ENCODE data around the gene USP47.

The USP47 gene

GRCh38 chr11:11909727-11910126, 68.0 kb downstream of the USP47 start:
- FAIRE-seq = no peak
- DNase-seq (ENCODE audit: insufficient read length, low spot score) = no peak
- TF ChIP-seq, protein P1, sequence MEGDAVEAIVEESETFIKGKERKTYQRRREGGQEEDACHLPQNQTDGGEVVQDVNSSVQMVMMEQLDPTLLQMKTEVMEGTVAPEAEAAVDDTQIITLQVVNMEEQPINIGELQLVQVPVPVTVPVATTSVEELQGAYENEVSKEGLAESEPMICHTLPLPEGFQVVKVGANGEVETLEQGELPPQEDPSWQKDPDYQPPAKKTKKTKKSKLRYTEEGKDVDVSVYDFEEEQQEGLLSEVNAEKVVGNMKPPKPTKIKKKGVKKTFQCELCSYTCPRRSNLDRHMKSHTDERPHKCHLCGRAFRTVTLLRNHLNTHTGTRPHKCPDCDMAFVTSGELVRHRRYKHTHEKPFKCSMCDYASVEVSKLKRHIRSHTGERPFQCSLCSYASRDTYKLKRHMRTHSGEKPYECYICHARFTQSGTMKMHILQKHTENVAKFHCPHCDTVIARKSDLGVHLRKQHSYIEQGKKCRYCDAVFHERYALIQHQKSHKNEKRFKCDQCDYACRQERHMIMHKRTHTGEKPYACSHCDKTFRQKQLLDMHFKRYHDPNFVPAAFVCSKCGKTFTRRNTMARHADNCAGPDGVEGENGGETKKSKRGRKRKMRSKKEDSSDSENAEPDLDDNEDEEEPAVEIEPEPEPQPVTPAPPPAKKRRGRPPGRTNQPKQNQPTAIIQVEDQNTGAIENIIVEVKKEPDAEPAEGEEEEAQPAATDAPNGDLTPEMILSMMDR (IDR thresholded peaks at IDR 0.05; ENCODE audit: insufficient read depth, missing control alignments) = no peak

- DNase-seq (ENCODE audit: insufficient read length, low spot score) (no peak), FAIRE-seq (no peak)
- TF ChIP-seq, protein P1 (IDR thresholded peaks at IDR 0.05; ENCODE audit: insufficient read depth, missing control alignments) = no peak
Measured at GRCh38 chr11:11910541-11910940, 68.8 kb downstream of the USP47 start.

- TF ChIP-seq, protein P1 (IDR thresholded peaks at IDR 0.05; ENCODE audit: insufficient read depth, missing control alignments) = no peak
- DNase-seq (ENCODE audit: insufficient read length, low spot score) = no peak
- FAIRE-seq = no peak
Measured at GRCh38 chr11:11913395-11913794, 71.6 kb downstream of the USP47 start.

DNA sequence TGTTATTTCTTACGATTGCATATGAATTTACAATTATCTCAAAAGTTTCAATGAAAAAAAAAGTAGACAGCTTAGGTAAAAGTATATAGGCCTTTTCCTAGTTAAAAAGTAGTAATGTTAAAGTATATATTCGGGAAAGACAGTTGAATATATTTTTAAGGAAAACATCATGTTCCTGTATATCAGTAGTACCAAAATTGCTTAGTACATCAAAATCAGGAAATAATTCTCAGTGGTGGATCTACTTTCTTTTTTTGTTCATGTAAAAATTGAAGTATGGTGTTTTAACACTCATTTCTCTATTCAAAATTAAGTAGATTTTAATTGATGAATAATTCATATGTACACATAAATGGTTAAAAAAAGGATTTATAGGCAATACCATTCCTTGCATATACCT, 73.9 kb downstream of the USP47 start:
- TF ChIP-seq, protein P1 (IDR thresholded peaks at IDR 0.05; ENCODE audit: insufficient read depth, missing control alignments) = no peak
- no peak for FAIRE-seq
- DNase-seq (ENCODE audit: insufficient read length, low spot score) = no peak

GRCh38 chr11:11916981-11917399, 75.2 kb downstream of the USP47 start:
- FAIRE-seq (no peak), DNase-seq (ENCODE audit: insufficient read length, low spot score) (no peak)
- TF ChIP-seq, protein P1 (IDR thresholded peaks at IDR 0.05; ENCODE audit: insufficient read depth, missing control alignments) = no peak

- DNase-seq (ENCODE audit: insufficient read length, low spot score) (no peak), FAIRE-seq (no peak)
- TF ChIP-seq, protein P1 (IDR thresholded peaks at IDR 0.05; ENCODE audit: insufficient read depth, missing control alignments) = no peak
Measured at GRCh38 chr11:11923828-11924227, 82.1 kb downstream of the USP47 start.

- DNase-seq (ENCODE audit: insufficient read length, low spot score) = no peak
- TF ChIP-seq, protein P1 (IDR thresholded peaks at IDR 0.05; ENCODE audit: insufficient read depth, missing control alignments) = no peak
- FAIRE-seq = no peak
Measured at GRCh38 chr11:11929920-11930319, 88.1 kb downstream of the USP47 start.

All from D721Med (cell line).